Measurements from ENCODE around the gene DNAJC22. TPM values are rescaled to one million over a fixed set of nuclear protein-coding genes. Genes with fewer than 3 reads are reported as not detected.

DNAJC22 gene
- total RNA-seq, 1 donor from 2014 or later: 4.5 TPM

DNA sequence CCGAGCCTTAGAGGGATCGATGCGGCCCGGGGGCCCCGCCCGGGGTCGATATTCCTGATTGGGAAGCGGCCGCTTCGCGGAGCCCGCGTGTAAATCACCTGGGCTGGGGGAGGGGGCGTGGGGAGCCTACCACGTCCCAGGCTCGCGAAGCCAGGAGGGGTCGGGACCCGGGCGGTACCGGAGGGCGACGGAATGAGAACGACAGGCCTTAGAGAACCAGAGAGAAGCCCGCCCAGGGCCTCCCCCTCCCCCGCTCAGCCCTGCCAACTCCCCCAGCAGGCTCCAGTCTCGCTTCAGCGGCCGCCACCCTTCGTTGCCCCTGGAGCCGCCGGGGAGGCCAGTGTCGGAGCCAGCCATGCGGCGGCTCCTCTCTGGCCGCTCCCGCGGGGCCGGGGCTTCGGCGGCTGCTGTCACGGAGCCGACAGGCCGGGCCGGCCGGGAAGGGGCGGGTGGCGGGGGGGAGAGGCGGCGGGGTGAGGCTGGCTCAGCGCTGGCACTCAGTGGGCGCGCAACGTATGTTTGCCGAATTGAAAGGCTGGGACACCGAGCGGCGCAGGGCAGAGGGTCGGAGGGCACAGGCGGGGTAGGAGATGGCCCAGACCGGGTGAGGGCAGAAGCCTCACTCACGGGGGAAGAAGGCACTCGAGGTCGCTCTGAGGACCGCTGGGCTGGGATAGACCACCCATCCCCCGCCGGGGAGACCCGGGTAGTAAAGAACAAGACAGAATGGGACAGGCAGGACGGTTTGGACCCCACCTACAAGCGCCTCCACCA is 1.4 kb upstream of the DNAJC22 start:
- H3K9me3 Mint-ChIP-seq (ENCODE audit: unreplicated experiment): peaks cover 8% of the 10 kb centered on the region
- H3K4me3 Mint-ChIP-seq (ENCODE audit: unreplicated experiment): peak overlapping the region; percentile 82
- H3K27me3 Mint-ChIP-seq (ENCODE audit: unreplicated experiment): peaks cover 19% of the 10 kb centered on the region
- peak overlapping the region; percentile 66 for H3K27ac Mint-ChIP-seq (ENCODE audit: unreplicated experiment)
- peak; percentile 88 for DNase-seq
- no peaks in the 10 kb centered on the region for H3K36me3 Mint-ChIP-seq (ENCODE audit: unreplicated experiment)
- TF ChIP-seq, protein P1, sequence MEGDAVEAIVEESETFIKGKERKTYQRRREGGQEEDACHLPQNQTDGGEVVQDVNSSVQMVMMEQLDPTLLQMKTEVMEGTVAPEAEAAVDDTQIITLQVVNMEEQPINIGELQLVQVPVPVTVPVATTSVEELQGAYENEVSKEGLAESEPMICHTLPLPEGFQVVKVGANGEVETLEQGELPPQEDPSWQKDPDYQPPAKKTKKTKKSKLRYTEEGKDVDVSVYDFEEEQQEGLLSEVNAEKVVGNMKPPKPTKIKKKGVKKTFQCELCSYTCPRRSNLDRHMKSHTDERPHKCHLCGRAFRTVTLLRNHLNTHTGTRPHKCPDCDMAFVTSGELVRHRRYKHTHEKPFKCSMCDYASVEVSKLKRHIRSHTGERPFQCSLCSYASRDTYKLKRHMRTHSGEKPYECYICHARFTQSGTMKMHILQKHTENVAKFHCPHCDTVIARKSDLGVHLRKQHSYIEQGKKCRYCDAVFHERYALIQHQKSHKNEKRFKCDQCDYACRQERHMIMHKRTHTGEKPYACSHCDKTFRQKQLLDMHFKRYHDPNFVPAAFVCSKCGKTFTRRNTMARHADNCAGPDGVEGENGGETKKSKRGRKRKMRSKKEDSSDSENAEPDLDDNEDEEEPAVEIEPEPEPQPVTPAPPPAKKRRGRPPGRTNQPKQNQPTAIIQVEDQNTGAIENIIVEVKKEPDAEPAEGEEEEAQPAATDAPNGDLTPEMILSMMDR (IDR thresholded peaks at IDR 0.05; ENCODE audit: partially characterized antibody, unreplicated experiment): no peak
- peaks cover 24% of the 10 kb centered on the region for H3K4me1 Mint-ChIP-seq (ENCODE audit: low read depth, unreplicated experiment)

DNA sequence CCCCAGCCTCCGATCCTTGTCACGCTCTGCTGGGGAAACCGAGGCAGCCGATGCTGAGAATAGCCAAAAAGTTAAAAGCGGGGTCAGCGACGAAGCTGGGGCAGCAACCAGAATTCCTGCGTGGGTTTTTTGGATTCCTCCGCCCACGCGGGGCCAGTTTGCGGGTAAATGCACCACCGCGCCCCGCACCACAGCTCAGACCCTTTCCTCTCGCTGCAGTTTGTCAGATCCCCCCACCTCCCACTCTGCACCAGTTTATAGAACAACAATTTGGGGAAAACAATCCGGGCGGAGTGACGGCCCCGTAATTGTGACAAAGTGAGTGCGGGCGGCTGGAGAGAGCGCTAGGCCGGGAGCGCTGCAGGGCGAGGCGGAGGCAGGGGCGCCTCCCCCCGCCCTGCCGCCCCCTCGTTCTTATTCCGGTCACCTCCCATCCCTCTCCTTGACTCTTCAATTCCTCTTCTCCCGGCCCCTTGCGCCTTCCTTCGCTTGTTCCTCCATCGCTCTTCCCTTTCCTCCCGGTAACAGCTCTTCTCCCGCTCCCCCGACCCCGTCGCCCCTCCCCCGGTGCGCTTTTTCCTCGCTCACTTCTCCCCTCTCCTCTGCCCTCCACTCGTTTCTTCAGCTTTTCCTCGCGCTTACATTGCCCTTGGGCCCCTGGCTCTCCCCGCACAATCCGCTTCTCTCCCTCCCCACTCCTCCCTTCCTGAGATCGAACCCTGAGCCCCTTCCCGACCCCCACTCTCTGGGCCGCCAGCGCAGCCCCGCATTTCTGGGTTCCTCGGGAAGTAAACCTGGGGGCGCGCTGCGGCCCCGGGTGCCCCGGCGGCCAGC is 646 bp upstream of the DNAJC22 start:
- no peaks in the 10 kb centered on the region for H3K36me3 Mint-ChIP-seq (ENCODE audit: unreplicated experiment)
- peaks cover 13% of the 10 kb centered on the region for H3K27me3 Mint-ChIP-seq (ENCODE audit: unreplicated experiment)
- H3K4me3 Mint-ChIP-seq (ENCODE audit: unreplicated experiment): peak overlapping the region; percentile 88
- peaks cover 18% of the 10 kb centered on the region for H3K4me1 Mint-ChIP-seq (ENCODE audit: low read depth, unreplicated experiment)
- H3K9me3 Mint-ChIP-seq (ENCODE audit: unreplicated experiment): peaks cover 6% of the 10 kb centered on the region
- DNase-seq: peak; percentile 45
- H3K27ac Mint-ChIP-seq (ENCODE audit: unreplicated experiment): peak overlapping the region; percentile 66
- TF ChIP-seq, protein P1 (IDR thresholded peaks at IDR 0.05; ENCODE audit: partially characterized antibody, unreplicated experiment): no peak

DNA sequence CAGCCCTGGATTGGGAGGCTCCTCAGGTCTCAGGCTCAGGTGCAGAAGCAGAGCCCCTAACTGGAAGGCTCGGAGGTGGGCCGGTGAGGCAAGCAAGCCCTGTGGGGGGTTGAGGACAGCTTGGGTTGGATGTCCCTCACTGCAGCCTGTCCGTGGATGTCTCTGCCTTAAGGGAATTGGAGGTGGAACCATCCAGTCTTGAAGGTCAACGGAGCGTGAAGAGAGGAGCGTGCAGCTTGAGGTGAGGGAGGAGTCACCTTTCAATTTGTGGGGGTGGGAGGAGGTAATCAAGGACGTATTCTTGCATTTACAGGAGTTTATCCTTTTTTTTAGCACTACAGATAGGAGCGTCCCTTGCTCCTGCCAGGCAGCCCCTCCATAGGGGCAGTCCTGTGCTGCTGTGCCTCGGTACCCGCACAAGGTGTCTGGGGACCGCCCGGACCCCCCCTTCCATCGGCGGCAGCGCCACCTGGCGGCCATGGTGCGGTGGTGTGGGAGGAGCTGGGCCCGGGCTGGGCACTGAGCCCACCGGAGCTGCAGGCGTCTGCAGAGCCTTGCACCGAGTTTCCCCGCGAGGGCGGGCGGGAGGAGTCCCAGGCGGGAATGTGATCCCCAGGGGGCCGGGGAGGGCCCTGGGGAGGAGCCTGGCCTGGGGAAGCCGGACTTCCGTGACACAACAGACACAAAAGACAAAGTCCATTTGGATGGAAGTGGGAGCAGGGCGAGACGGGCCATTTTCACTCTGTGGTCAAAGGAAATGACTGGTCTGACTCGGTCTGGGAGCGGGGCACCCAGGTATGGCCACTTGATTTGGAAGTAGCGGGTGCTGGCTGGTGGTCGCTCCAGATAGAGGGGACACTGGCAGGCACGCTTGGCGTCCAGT is 864 bp downstream of the DNAJC22 start:
- Mint-ChIP-seq H3K4me3 (ENCODE audit: unreplicated experiment) (peak overlapping the region; percentile 88), H3K36me3 (ENCODE audit: unreplicated experiment) (no peaks in the 10 kb centered on the region), H3K27ac (ENCODE audit: unreplicated experiment) (peak overlapping the region; percentile 38), H3K9me3 (ENCODE audit: unreplicated experiment) (peaks cover 6% of the 10 kb centered on the region), H3K27me3 (ENCODE audit: unreplicated experiment) (peaks cover 13% of the 10 kb centered on the region), H3K4me1 (ENCODE audit: low read depth, unreplicated experiment) (peaks cover 18% of the 10 kb centered on the region)
- DNase-seq: peak; percentile 91
- TF ChIP-seq, protein P1 (IDR thresholded peaks at IDR 0.05; ENCODE audit: partially characterized antibody, unreplicated experiment): peak; percentile 100

GRCh38 chr12:49348781-49349180 is 2.1 kb downstream of the DNAJC22 start:
- no peak for DNase-seq
- Mint-ChIP-seq H3K36me3 (ENCODE audit: unreplicated experiment) (no peaks in the 10 kb centered on the region), H3K9me3 (ENCODE audit: unreplicated experiment) (peaks cover 6% of the 10 kb centered on the region), H3K4me3 (ENCODE audit: unreplicated experiment) (no peak overlapping the region), H3K27ac (ENCODE audit: unreplicated experiment) (no peak overlapping the region), H3K27me3 (ENCODE audit: unreplicated experiment) (peaks cover 11% of the 10 kb centered on the region), H3K4me1 (ENCODE audit: low read depth, unreplicated experiment) (peaks cover 12% of the 10 kb centered on the region)
- TF ChIP-seq, protein P1 (IDR thresholded peaks at IDR 0.05; ENCODE audit: partially characterized antibody, unreplicated experiment): no peak

All from glutamatergic neuron (in vitro differentiated cells).